Astrocyte (in vitro differentiated cells and primary cell): ENCODE measurements around the gene NOD1. TPM values are rescaled to one million over a fixed set of nuclear protein-coding genes. Genes with fewer than 3 reads are reported as not detected.

Experiments used
- DNase-seq: peaks from one replicate; pipeline ENCODE4 v3.0.0-alpha.2; 2010; ENCODE audit warnings: low read depth
- FAIRE-seq: peaks from 2 replicates; lab custom pipeline; 2011; peaks lifted over from hg19 to GRCh38; lab: Jason Lieb, UNC
- H2AFZ ChIP-seq: 2 replicates; pipeline ENCODE4 v1.6.0; 2012; ENCODE audit warnings: low read depth, low read length, inconsistent platforms
- H3K27ac ChIP-seq: 2 replicates; pipeline ENCODE4 v1.5.1; 2011; ENCODE audit warnings: low read depth, low read length, inconsistent platforms
- H3K27me3 ChIP-seq: 2 replicates; pipeline ENCODE4 v1.6.0; 2011; ENCODE audit warnings: low read length, inconsistent platforms; ENCODE audit not compliant: insufficient read depth
- H3K36me3 ChIP-seq: 2 replicates; pipeline ENCODE4 v1.5.1; 2011; ENCODE audit warnings: low read length, inconsistent platforms; ENCODE audit not compliant: insufficient read depth
- H3K4me1 ChIP-seq: 2 replicates; pipeline ENCODE4 v1.5.1; 2011; ENCODE audit warnings: low read length, inconsistent platforms; ENCODE audit not compliant: insufficient read depth
- H3K4me2 ChIP-seq: 2 replicates; pipeline ENCODE4 v1.6.0; 2012; ENCODE audit warnings: low read length, inconsistent platforms
- H3K4me3 ChIP-seq: 2 replicates; pipeline ENCODE4 v1.5.1; 2011; ENCODE audit warnings: low read depth, mild to moderate bottlenecking, low read length, inconsistent platforms; ENCODE audit not compliant: insufficient read depth
- H3K79me2 ChIP-seq: 2 replicates; pipeline ENCODE4 v1.6.0; 2012; ENCODE audit warnings: mild to moderate bottlenecking, low read length, inconsistent platforms; ENCODE audit not compliant: insufficient read depth
- H3K9ac ChIP-seq: 2 replicates; pipeline ENCODE4 v1.6.0; 2012; ENCODE audit warnings: mild to moderate bottlenecking, low read length, inconsistent platforms
- H3K9me3 ChIP-seq: 2 replicates; pipeline ENCODE4 v1.5.1; 2012; ENCODE audit warnings: low read depth, mild to moderate bottlenecking, low read length, inconsistent platforms; ENCODE audit not compliant: insufficient read depth
- H4K20me1 ChIP-seq: 2 replicates; pipeline ENCODE4 v1.6.0; 2012; ENCODE audit warnings: low read length, inconsistent platforms; ENCODE audit not compliant: insufficient read depth
- H3K27ac Mint-ChIP-seq: one replicate; pipeline ENCODE4 v1.8.0; 2021; ENCODE audit warnings: mild to moderate bottlenecking, mixed read lengths; ENCODE audit not compliant: unreplicated experiment
- H3K27me3 Mint-ChIP-seq: one replicate; pipeline ENCODE4 v1.8.0; 2021; ENCODE audit warnings: low read depth, mixed read lengths; ENCODE audit not compliant: unreplicated experiment
- H3K36me3 Mint-ChIP-seq: one replicate; pipeline ENCODE4 v1.8.0; 2021; ENCODE audit warnings: low read depth, mixed read lengths; ENCODE audit not compliant: unreplicated experiment
- H3K4me1 Mint-ChIP-seq: one replicate; pipeline ENCODE4 v1.8.0; 2021; ENCODE audit warnings: low read depth, mixed read lengths; ENCODE audit not compliant: unreplicated experiment
- H3K4me3 Mint-ChIP-seq: one replicate; pipeline ENCODE4 v1.8.0; 2021; ENCODE audit warnings: mild to moderate bottlenecking, moderate library complexity, mixed read lengths; ENCODE audit not compliant: unreplicated experiment
- H3K9me3 Mint-ChIP-seq: one replicate; pipeline ENCODE4 v1.8.0; 2021; ENCODE audit warnings: mild to moderate bottlenecking, mixed read lengths; ENCODE audit not compliant: unreplicated experiment
- CTCF ChIP-seq: IDR thresholded peaks from 2 replicates; pipeline ENCODE4 v1.5.1; 2011; ENCODE audit warnings: low read depth, mild to moderate bottlenecking, inconsistent platforms, low read length, moderate library complexity; ENCODE audit not compliant: insufficient read depth
- EZH2 ChIP-seq: IDR thresholded peaks from 2 replicates; pipeline ENCODE4 v1.6.1; 2012; ENCODE audit warnings: mild to moderate bottlenecking, low read length, inconsistent platforms; ENCODE audit not compliant: insufficient read depth
- total RNA-seq: library from RNA; stranded (reverse); gene quantifications from 2 replicates; pipeline ENCODE4 v1.2.1, GENCODE V29; 2021

NOD1 gene
- total RNA-seq, 1 donor from 2014 or later: 9.7 TPM

GRCh38 chr7:30514177-30514576 is 35.6 kb upstream of the NOD1 start:
- Mint-ChIP-seq H3K27ac (no peak overlapping the region), H3K4me1 (no peaks in the 10 kb centered on the region), H3K4me3 (no peak overlapping the region), H3K27me3 (no peaks in the 10 kb centered on the region), H3K36me3 (no peaks in the 10 kb centered on the region), H3K9me3 (no peaks in the 10 kb centered on the region)
- H3K4me3 ChIP-seq: no peak overlapping the region
- H3K27ac ChIP-seq: no peak overlapping the region
- no peak overlapping the region for H2AFZ ChIP-seq
- no peak overlapping the region for H3K4me2 ChIP-seq
- no peaks in the 10 kb centered on the region for H3K79me2 ChIP-seq
- DNase-seq: no peak
- no peak overlapping the region for H3K9ac ChIP-seq
- no peaks in the 10 kb centered on the region for H3K36me3 ChIP-seq
- H3K4me1 ChIP-seq: no peaks in the 10 kb centered on the region
- no peaks in the 10 kb centered on the region for H3K27me3 ChIP-seq
- no peak for FAIRE-seq
- H4K20me1 ChIP-seq: no peaks in the 10 kb centered on the region
- no peaks in the 10 kb centered on the region for H3K9me3 ChIP-seq
- no peak for TF ChIP-seq CTCF

- Mint-ChIP-seq H3K9me3 (no peaks in the 10 kb centered on the region), H3K27me3 (no peaks in the 10 kb centered on the region), H3K36me3 (no peaks in the 10 kb centered on the region), H3K27ac (no peak overlapping the region), H3K4me3 (no peak overlapping the region), H3K4me1 (no peaks in the 10 kb centered on the region)
- no peak overlapping the region for H3K27ac ChIP-seq
- no peaks in the 10 kb centered on the region for H3K27me3 ChIP-seq
- no peaks in the 10 kb centered on the region for H4K20me1 ChIP-seq
- H2AFZ ChIP-seq: no peak overlapping the region
- no peak for DNase-seq
- H3K4me1 ChIP-seq: no peaks in the 10 kb centered on the region
- no peaks in the 10 kb centered on the region for H3K36me3 ChIP-seq
- no peak overlapping the region for H3K4me2 ChIP-seq
- no peak for TF ChIP-seq CTCF
- no peak for TF ChIP-seq EZH2
- no peaks in the 10 kb centered on the region for H3K79me2 ChIP-seq
- no peak overlapping the region for H3K9ac ChIP-seq
- no peak overlapping the region for H3K4me3 ChIP-seq
- FAIRE-seq: no peak
- H3K9me3 ChIP-seq: no peaks in the 10 kb centered on the region
Observed at GRCh38 chr7:30513762-30514161, 35.2 kb upstream of the NOD1 start.

- no peak overlapping the region for H3K27ac ChIP-seq
- no peaks in the 10 kb centered on the region for H3K36me3 Mint-ChIP-seq
Observed at GRCh38 chr7:30511973-30512662, 33.5 kb upstream of the NOD1 start.

More at GRCh38 chr7:30511973-30512662, 33.5 kb upstream of the NOD1 start:
- Histone ChIP-seq H3K4me2 (no peak overlapping the region), H3K27me3 (no peaks in the 10 kb centered on the region), H3K9me3 (no peaks in the 10 kb centered on the region), H3K79me2 (no peaks in the 10 kb centered on the region), H2AFZ (no peak overlapping the region), H4K20me1 (no peaks in the 10 kb centered on the region), H3K36me3 (no peaks in the 10 kb centered on the region), H3K9ac (no peak overlapping the region), H3K4me1 (no peaks in the 10 kb centered on the region), H3K4me3 (no peak overlapping the region)
- DNase-seq (no peak), FAIRE-seq (no peak)
- Mint-ChIP-seq H3K4me1 (no peaks in the 10 kb centered on the region), H3K27ac (no peak overlapping the region), H3K27me3 (no peaks in the 10 kb centered on the region), H3K9me3 (no peaks in the 10 kb centered on the region), H3K4me3 (no peak overlapping the region)
- TF ChIP-seq CTCF: no peak
- TF ChIP-seq EZH2: no peak
